NCI-H446 (cell line): ENCODE data around the gene BRD3.
"Not testable (repeated sequence)": the region's sequence is repeated elsewhere in the genome, so short reads cannot be mapped to it uniquely, and the experiment has no call there.

Experiments used
- DNase-seq, 2 experiments: peaks; one replicate each; lab custom pipeline; 2025; lab: John Stamatoyannopoulos, UW

BRD3 gene

DNA sequence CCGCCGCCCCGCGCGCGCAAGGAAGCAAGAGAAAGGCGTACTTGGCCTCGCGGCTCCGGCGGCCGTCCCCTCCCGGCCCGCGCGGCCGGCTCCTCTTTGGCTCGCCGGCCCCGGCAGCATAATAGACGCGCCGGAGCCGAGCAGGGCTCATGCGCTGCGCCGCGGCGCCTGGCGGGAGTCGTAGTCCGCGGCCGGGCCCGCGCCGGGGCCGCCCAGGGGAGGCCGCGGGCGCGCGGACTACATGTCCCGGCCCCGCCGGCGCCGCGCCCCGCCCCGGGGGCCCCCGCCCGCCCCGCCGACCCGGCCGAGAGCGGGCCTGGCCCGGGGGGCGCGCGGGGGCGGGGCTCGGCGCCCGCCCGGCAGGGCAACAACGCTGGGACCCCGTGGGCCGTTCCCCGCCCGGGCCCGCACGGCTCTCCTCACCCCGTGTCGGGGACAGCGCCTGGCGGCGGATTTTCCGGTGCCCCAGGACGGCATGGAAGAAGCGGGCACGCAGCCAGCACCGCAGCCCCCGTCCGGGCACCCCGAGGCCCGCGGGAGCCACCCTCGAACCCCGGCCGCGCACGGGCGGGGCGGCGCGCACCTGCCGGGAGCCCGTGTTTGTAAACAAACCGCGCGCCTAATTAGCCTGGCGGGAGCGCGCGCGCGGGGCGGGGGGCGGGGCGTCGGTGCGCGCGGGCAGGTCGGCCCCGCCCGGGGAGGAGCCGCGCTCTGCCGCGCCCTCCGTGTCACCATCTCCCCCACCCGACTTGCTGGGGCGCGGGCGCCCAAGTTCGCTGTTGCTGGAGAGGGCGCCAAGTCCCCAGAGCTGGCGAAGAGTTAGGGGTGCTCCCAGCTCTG, at the start of gene BRD3:
TSS of gene BRD3 (minus strand) at position 123 of the 840 bp plus-strand sequence. CDS start 14,549 bp downstream, outside the sequence.
- DNase-seq, result peak; percentile 75 to 91

DNA sequence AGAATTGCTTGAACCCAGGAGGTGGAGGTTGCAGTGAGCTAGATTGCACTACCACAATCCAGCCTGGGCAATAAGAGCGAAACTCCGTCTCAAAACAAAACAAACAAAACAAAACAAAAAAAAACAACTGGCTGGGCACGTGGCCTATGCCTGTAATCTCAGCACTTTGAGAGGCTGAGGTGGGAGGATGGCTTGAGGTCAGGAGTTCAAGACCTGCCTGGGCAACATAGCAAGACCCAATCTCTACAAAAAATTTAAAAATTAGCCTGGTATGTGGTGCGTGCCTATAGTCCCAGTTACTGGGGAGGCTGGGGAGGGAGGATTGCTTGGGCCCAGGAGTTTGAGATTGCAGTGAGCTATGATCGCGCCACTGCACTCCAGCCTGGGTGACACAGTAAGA, 44.7 kb upstream of the BRD3 start:
- no peak for DNase-seq

DNA sequence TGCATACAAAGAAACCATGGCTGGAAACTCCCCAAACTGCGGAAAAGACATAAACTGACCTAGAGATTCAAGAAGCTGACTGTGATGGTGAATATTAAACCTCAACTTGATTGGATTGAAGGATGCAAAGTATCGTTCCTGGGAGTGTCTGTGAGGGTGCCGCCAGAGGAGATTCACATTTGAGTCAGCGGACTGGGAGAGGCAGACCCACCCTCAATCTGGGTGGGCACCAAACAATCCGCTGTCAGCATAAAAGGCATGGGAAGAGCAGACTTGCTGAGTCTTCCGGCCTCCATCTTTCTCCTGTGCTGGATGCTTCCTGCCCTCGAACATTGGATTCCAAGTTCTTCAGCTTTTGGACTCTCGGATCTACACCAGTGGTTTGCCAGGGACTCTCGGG, 43.2 kb upstream of the BRD3 start:
- DNase-seq, result no peak

DNA sequence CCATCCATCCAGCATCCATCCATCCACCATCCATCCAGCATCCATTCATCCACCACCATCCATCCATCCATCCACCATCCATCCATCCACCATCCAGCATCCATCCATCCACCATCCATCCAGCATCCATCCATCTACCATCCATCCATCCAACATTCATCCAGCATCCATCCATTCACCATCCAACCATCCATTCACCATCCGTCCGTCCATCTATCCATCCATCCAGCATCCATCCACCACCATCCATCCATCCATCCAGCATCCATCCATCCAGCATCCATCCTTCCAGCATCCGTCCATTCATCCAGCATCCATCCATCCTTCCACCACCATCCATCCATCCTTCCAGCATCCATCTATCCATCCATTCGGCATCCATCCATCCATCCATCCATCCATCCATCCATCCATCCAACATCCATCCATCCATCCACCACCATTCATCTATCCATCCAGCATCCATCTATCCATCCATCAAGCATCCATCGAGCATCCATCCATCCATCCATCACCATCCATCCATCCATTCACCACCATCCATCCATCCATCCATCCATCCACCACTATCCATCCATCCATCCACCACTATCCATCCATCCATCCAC, 35.7 kb upstream of the BRD3 start:
- DNase-seq, result no peak

DNA sequence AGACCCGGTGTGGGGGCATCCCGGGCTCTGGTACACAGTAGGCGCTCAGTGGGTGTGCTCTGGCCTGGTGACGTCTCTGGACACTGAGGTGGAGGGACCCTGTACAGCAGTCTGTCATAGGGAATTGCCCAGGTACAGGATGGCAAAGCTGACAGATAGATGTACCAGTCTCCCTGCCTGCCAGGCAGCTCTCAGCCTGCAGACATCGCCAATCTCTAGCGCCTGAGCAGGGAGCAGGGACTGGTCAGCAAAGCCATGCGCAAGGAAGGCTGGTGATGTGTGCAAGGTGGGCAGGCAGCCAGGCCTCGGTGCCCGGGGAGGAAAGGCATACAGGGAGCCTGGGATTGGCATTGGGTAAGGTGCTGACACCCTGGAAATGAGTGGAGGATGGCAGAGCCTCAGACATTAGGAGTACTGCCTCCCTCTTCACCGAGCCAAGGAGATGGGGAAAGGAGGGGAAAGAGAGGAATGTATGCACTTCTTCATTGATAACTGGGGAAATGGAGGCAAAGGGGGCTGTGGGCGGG, 33.9 kb upstream of the BRD3 start:
- no peak for DNase-seq

DNA sequence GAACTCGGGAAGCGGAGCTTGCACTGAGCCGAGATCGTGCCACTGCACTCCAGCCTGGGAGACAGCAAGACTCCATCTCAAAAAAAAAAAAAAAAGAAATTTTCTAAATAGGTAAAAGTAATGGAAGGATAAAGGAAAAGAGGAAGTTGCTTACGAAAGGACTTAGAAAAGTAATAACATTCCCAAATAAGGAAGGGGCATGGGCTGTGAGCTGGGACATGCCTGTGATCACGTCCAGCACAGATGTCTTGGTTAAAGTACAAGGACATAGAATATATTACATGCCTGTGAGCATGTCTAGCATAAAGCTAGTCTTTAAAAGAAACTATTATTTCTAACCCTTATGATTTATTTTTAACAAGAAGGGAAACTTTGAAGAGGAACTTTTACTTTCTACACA, 33.3 kb upstream of the BRD3 start:
- not testable (repeated sequence) for DNase-seq

DNA sequence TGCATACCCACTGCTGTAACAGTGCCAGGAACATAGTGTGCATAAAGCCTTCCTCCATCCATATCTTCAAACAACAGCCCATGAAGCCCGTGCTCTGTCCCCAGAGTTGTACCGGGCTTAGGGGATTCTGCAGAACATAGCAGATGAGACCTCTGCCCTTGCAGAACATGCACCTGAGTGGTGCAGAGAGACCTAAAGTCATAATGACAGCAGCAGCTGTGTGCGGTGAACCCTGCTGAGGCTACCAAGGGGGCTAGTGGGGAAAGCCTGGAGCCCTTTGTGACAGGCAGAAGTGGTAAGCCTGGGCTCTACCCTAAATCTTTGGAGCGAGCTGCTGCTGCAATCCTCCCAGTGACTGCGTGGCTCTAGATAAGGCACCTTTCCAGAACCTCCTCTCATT, 32.2 kb upstream of the BRD3 start:
- no peak for DNase-seq

DNA sequence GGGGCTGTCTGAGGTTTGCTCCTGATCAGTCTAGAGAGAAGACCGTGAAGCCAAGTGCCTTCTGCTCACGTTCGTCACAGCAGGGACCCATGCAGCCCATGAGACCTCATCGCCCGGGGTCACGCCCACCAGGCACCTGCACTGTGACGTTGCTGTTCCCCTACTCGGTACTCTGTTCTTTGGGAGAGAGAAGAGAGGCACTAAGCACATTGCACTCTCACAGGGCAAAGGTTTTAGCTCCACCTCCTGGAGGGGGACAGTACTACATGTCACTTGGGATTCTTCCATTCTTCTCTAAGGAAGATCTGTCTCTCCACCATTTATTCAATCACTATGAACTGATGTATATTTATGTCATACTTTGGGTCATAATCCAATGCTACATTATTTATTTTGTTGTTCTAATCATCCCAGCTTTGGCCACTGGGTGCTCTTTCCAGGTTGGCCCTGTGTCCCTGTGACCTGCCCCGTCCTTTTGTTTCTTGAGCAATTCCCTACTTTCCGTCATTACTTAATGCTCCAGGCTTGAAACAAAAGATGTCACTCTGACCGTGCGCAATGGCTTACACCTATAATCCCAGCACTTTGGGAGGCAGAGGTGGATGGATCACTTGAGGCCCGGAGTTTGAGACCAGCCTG, 31.4 kb upstream of the BRD3 start:
- DNase-seq, result peak in 1 of 2 experiments; percentile 7

DNA sequence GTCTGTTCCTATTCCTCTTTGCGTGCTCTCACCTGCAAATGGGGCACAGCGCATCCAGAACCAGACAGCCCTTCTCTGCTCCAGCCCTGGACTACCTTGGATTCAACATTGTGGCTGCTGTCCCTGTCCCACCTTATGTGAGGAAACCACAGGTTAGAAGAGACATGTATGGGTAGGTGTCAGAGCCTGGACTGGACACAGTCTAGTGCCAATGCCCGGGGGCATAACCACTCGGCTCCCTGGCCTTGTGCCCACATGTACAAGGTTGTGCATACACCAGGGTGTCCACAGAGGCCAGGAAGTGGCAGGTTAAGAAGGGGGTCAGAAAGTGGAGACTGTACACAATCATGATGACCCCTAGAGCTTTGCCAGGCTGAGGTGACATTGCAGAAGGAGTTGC, 22.1 kb upstream of the BRD3 start:
- no peak for DNase-seq

DNA sequence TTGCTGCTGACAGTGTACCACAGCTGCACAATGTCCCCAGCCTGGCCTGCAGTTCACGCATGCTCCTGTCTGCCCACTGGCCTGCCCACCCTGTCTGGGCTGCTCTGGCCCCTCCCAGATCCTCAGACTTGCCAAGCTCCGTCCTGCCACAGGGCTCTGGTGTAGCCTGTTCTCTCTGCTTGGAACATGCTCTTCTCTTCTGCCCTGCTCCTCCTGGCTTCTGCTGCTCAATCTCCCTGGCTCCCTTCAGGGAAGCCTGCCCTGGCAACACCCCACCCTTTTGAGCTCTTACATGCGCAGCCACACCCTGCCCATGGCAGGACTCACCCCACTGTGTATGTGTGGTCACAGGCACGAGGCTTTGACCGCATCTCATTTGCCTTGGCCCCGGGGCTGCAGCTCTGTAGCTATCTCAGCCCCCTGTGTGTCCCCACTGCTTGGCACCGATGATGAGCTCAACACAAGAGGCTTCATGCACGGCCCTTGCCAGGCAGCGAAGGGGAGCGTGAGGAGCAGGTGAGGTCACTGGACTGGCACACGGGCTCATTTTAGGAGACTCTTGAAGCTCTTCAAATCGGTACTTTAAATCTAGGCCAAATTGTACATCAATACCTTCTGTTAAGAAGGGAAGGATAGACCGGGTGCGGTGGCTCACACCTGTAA, 20.4 kb upstream of the BRD3 start:
- no peak for DNase-seq

DNA sequence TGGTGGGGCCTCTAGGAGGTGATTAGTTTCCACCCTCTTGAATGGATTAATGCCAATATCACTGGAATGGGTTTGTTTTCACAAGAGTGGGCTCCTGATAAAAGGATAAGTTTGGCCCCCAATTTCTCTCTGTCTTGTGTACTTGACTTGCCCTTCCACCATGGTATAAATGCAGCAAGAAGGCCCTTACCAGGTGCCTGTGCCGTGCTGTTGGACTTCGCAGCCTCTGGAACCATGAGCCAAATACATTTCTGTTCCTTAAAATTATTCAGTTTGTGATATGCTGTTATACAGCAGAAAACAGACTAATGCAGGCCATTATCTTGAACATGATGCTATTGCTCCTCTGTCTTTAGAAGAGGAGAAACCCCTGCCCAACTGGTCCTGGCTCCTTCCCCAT, 17.8 kb upstream of the BRD3 start:
- no peak for DNase-seq

DNA sequence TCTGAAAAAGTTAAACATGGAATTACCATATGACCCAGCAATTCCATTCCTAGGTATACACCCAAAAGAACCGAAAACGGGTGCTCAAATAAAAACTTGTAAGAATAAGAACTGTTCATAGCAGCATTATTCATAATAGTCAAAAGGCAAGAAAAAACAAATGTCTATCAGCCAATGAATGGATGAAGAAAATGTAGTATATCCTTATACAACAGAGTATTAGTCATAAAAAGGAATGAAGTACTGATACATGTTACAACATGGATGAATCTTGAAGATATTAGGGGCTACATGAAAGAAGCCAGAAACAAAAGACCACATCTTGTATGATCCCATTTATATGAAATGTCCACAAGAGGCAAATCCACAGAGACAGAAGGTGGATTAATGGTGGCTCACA, 15.6 kb upstream of the BRD3 start:
- DNase-seq, result no peak

DNA sequence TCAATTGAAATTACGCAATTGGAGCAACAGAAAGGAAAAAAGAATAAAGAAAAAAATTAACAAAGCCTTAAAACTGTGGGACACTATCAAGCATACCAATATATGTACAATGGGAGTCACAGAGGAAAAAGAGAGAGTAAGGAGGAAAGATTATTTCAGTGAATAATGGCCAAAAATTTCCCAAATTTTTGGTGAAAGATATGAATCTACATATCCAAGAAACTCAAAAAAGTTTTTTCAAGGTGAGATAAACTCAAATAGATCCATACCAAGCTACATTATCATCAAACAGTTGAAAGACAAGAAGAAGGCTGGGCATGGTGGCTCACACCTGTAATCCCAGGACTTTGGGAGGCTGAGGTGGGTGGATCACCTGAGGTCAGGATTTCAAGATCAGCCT, 8.8 kb upstream of the BRD3 start:
- no peak for DNase-seq

DNA sequence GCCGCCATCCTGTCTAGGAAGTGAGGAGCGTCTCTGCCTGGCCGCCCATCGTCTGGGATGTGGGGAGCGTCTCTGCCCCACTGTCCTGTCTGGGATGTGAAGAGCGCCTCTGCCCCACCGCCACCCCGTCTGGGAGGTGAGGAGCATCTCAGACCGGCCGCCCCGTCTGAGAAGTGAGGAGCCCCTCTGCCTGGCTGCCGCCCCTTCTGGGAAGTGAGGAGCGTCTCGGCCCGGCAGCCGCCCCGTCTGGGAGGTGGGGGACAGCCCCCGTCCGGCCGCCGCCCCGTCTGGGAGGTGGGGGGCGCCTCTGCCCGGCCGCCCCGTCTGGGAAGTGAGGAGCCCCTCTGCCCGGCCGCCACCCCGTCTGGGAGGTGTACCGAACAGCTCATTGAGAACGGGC, 7.9 kb upstream of the BRD3 start:
- DNase-seq, result not testable (repeated sequence)

DNA sequence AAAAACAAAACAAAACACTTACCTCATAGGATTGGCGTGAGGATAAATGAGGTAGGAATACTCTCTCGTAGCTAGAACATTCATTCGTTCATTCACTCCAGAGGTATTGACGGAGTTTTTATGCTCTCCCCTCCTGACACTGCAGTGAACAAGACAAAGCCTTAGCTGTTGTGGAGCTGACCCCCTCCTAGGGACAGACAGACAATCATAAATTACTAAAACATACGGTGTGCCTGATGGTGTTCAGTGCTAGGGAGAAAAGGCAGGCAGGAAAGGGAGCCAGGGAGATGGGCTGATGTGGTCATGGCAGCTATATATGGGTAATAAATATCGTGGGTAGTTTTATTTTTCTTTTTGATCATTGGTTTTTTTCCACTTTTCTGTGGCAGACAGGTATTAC, 5.7 kb upstream of the BRD3 start:
- DNase-seq, result no peak

DNA sequence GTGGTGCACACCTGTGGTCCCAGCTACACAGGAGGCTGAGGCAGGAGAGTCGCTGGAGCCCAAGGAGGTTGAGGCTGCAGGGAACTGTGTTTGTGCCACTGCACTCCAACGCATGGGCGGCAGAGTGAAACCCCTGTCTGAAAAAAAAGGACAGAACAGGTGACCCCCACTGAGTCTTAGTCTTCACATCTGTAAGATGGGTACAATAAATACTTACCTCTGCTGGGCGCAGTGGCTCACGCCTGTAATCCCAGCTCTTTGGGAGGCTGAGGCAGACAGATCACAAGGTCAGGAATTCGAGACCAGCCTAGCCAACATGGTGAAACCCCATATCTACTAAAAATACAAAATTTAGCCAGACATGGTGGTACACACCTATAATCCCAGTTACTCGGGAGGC, 4.9 kb upstream of the BRD3 start:
- DNase-seq, result not testable (repeated sequence)

DNA sequence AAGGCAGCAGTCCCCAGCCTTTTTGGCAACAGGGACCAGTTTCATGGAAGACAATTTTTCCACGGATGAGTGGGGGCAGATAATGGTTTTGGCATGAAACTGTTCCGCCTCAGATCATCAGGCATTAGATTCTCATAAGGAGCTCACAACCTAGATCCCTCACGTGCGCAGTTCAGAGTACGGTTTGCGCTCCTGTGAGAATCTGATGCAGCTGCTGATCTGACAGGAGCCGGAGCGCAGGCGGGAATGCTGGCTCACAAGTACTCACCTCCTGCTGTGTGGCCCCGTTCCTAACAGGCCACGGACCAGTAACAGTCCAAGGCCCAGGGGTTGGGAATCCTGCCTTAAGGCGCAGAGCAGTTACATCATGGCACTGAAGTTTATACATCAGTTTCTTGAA, 3.3 kb upstream of the BRD3 start:
- no peak for DNase-seq

DNA sequence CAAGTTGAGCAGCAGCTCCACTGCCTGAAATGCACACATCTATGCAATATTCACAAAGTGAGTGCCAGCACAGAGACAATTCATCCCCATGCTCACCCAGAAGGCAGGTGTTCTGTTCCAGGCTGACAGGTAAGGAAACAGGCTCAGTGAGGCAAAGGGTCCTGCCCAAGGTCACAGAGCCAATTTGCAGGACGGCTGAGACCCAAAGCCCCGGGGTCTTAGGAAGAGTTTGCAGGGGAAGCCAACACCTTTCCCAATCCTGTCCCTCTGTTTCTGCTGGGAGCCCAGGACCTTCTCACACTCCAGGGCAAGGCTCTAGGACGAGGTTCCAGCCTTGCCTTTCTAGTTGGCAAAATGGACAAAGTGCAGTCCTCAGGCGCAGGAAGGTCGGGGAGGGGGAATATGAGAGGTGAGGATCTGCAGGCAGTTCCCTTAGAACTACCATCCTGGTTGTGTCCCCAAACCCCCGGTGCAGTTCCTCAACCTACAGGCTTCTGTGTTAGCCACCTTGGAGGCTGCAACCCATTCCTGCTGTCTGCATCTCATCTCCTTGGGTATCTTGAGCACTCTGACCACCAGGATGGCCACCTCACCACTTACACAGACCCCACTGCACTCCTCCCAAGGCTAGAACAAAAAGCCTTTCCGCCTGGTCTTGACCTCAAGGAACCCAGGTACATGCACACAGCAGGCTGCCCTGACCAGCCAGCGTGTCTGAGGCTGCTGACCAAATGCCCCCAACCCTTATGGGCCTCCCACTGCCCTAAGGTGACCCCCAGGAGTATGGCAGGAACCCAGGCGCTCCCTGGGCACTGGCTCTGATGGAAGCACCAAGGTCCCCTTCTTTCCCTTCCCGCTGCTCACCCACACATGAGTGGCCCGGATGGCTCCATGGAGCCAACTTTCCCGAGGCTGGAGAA, 1.9 kb upstream of the BRD3 start:
- no peak for DNase-seq

DNA sequence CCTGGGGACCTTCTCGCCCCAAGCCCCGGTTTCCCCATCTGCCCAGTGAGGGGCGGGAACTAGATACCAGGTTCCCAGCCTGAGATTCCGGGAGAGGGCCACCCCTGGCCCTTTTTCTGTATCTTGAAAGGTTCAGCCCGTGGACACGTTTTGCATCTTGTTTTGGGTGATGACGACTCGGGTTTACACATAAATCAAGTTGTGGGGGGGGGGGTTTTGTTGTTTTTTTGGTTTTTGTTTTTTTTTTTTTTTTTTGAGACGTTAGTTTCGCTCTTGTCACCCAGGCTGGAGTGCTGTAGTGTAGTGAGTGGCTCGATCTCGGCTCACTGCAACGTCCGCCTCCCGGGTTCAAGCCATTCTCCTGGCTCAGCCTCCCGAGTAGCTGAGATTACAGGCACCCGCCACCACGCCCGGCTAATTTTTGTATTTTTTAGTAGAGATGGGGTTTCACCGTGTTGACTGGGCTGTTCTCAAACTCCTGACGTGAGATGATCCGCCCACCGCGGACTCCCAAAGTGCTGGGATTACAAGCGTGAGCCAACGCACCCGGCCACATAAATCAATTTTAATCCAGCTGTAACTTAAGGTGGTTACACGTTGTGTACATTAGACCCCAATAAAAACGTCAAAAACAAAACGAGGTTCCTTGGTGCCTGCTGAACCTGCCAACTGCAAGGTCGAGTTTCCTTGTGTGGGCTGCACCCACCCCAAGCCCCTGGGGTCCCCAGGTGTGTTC, 1.1 kb upstream of the BRD3 start:
- DNase-seq, result no peak
